GM23248 (cell line): ENCODE results near the gene PROM2. TPM values are rescaled to one million over a fixed set of nuclear protein-coding genes. Genes with fewer than 3 reads are reported as not detected.

Experiments used
- DNase-seq: peaks from one replicate; pipeline ENCODE4 v3.0.0-alpha.2; 2015
- H2AFZ ChIP-seq: fragments of 200-600 bp; sonication (generic); 2 replicates; pipeline ENCODE4 v1.6.1; 2016; ENCODE audit warnings: antibody characterized with exemption
- H3F3A ChIP-seq: fragments of 200-600 bp; sonication (generic); 2 replicates; pipeline ENCODE4 v1.6.1; 2016; ENCODE audit warnings: mild to moderate bottlenecking, antibody characterized with exemption, mixed run types; ENCODE audit not compliant: insufficient read depth
- H3K27ac ChIP-seq: fragments of 200-600 bp; sonication (generic); 2 replicates; pipeline ENCODE4 v1.5.1; 2016; ENCODE audit warnings: mild to moderate bottlenecking
- H3K27me3 ChIP-seq: fragments of 200-600 bp; sonication (generic); replicated peaks from 2 replicates; pipeline ENCODE4 v1.6.1; 2016; ENCODE audit warnings: mild to moderate bottlenecking; ENCODE audit not compliant: insufficient read depth
- H3K36me3 ChIP-seq: fragments of 200-600 bp; sonication (generic); 2 replicates; pipeline ENCODE4 v1.6.1; 2016; ENCODE audit warnings: low read depth, mild to moderate bottlenecking
- H3K4me1 ChIP-seq: fragments of 200-600 bp; sonication (generic); 2 replicates; pipeline ENCODE4 v1.6.1; 2016; ENCODE audit warnings: mild to moderate bottlenecking; ENCODE audit not compliant: insufficient read depth
- H3K4me2 ChIP-seq: fragments of 200-600 bp; sonication (generic); one replicate; pipeline ENCODE4 v1.6.1; 2016; ENCODE audit warnings: mild to moderate bottlenecking; ENCODE audit not compliant: unreplicated experiment
- H3K4me3 ChIP-seq: fragments of 200-600 bp; sonication (generic); 2 replicates; pipeline ENCODE4 v1.5.1; 2016; ENCODE audit warnings: mild to moderate bottlenecking
- H3K79me2 ChIP-seq: fragments of 200-600 bp; sonication (generic); 2 replicates; pipeline ENCODE4 v1.6.1; 2016; ENCODE audit warnings: mild to moderate bottlenecking; ENCODE audit not compliant: insufficient read depth
- H3K9ac ChIP-seq: fragments of 200-600 bp; sonication (generic); 2 replicates; pipeline ENCODE4 v1.6.1; 2016; ENCODE audit warnings: mild to moderate bottlenecking
- H3K9me2 ChIP-seq: fragments of 200-600 bp; sonication (generic); 2 replicates; pipeline ENCODE4 v1.6.1; 2016; ENCODE audit warnings: mixed run types, mild to moderate bottlenecking, moderate library complexity; ENCODE audit not compliant: insufficient read depth
- H3K9me3 ChIP-seq: fragments of 200-600 bp; sonication (generic); one replicate; pipeline ENCODE4 v1.6.1; 2017; ENCODE audit warnings: low read depth
- H4K20me1 ChIP-seq: fragments of 200-600 bp; sonication (generic); 2 replicates; pipeline ENCODE4 v1.6.0; 2016; ENCODE audit not compliant: insufficient read depth
- EZH2 ChIP-seq: fragments of 200-600 bp; sonication (generic); IDR thresholded peaks from 2 replicates; pipeline ENCODE4 v1.6.1; 2018; ENCODE audit warnings: antibody characterized with exemption, mild to moderate bottlenecking; ENCODE audit not compliant: insufficient read depth, poor library complexity, severe bottlenecking
- EZH2phosphoT487 ChIP-seq: fragments of 200-600 bp; sonication (generic); IDR thresholded peaks from 2 replicates; pipeline ENCODE4 v1.6.1; 2018; ENCODE audit warnings: antibody characterized with exemption, moderate library complexity, mild to moderate bottlenecking, low read depth; ENCODE audit not compliant: insufficient read depth
- WGBS, 2 experiments: methylation state at CpG; one replicate each; pipeline ENCODE4 v1.1.6; 2015 to 2017; ENCODE audit warnings: low lambda C conversion rate in 2 of 2, low coverage in 1 of 2; ENCODE audit errors: missing lambda C conversion rate in 2 of 2; 5-methylcytosine and 5-hydroxymethylcytosine counted together
- in situ Hi-C: fragments of 300-500 bp; cut with MboI; formaldehyde crosslinking; loops from 2 replicates; pipeline ENCODE4 v1.15.0; 2020
- polyA plus RNA-seq: library from polyadenylated mRNA; unstranded; fragments of >200 nt; fragmentation: Nextera tagmentation; extraction: Ambion mirVana; gene quantifications from 2 replicates; pipeline ENCODE4 v1.2.1, GENCODE V29; 2016
- total RNA-seq: library from RNA; depleted of rRNA; stranded (reverse); fragments of >200 nt; shearing (Covaris generic); gene quantifications from 2 replicates; pipeline ENCODE4 v1.2.3, GENCODE V29; 2014

PROM2 gene
- total and polyA plus RNA-seq, 2 experiments from 2014 or later: 0.22 to 0.25 TPM

- Histone ChIP-seq H3K4me1 (no peaks in the 10 kb centered on the region), H3K27me3 (no peaks in the 10 kb centered on the region; the same call in 1 of the 2 replicates), H3K4me3 (no peak overlapping the region), H4K20me1 (no peaks in the 10 kb centered on the region), H3K9me2 (no peaks in the 10 kb centered on the region), H3K4me2 (no peak overlapping the region), H3K27ac (no peak overlapping the region), H3K79me2 (no peaks in the 10 kb centered on the region), H2AFZ (no peak overlapping the region), H3F3A (no peaks in the 10 kb centered on the region), H3K9me3 (no peaks in the 10 kb centered on the region), H3K9ac (no peak overlapping the region), H3K36me3 (no peaks in the 10 kb centered on the region)
- TF ChIP-seq EZH2: no peak
- no peak for TF ChIP-seq EZH2phosphoT487
- no peak for DNase-seq
- WGBS, 2 experiments: 38 to 45% methylated on average over 4 of the region's 4 CpGs
- in situ Hi-C loops: no loop called here
Observed at GRCh38 chr2:95285542-95285932, 11.3 kb downstream of the PROM2 start.

GRCh38 chr2:95287336-95287735 is 13.1 kb downstream of the PROM2 start:
- Histone ChIP-seq H3K36me3 (no peaks in the 10 kb centered on the region), H3K27me3 (no peaks in the 10 kb centered on the region; the same call in 1 of the 2 replicates), H3K4me1 (no peaks in the 10 kb centered on the region), H3K27ac (no peak overlapping the region), H3K9ac (no peak overlapping the region), H3K79me2 (no peaks in the 10 kb centered on the region), H2AFZ (no peak overlapping the region), H3K4me2 (no peak overlapping the region), H3K4me3 (no peak overlapping the region), H3K9me2 (no peaks in the 10 kb centered on the region), H3K9me3 (no peaks in the 10 kb centered on the region), H4K20me1 (no peaks in the 10 kb centered on the region), H3F3A (no peaks in the 10 kb centered on the region)
- in situ Hi-C loops: no loop called here
- 43 to 52% methylated on average over 5 to 8 of the region's 8 CpGs for WGBS, 2 experiments
- DNase-seq: no peak
- no peak for TF ChIP-seq EZH2
- TF ChIP-seq EZH2phosphoT487: no peak

- Histone ChIP-seq H3K27ac (no peak overlapping the region), H3K4me3 (no peak overlapping the region), H3K79me2 (no peaks in the 10 kb centered on the region), H4K20me1 (no peaks in the 10 kb centered on the region), H3K9me2 (no peaks in the 10 kb centered on the region), H3F3A (no peaks in the 10 kb centered on the region), H2AFZ (no peak overlapping the region), H3K4me2 (no peak overlapping the region), H3K27me3 (no peaks in the 10 kb centered on the region; the same call in 1 of the 2 replicates), H3K4me1 (no peaks in the 10 kb centered on the region), H3K9me3 (no peaks in the 10 kb centered on the region), H3K9ac (no peak overlapping the region), H3K36me3 (no peaks in the 10 kb centered on the region)
- no peak for DNase-seq
- 62 to 66% methylated on average over 5 of the region's 5 CpGs for WGBS, 2 experiments
- in situ Hi-C loops: no loop called here
- TF ChIP-seq EZH2phosphoT487: no peak
- no peak for TF ChIP-seq EZH2
Observed at GRCh38 chr2:95287806-95288205, 13.6 kb downstream of the PROM2 start.

- no peak overlapping the region for H2AFZ ChIP-seq
- H3F3A ChIP-seq: no peaks in the 10 kb centered on the region
- H3K27ac ChIP-seq: no peak overlapping the region
- H3K4me3 ChIP-seq: no peak overlapping the region
- no peak for DNase-seq
- no peak overlapping the region for H3K9ac ChIP-seq
- TF ChIP-seq EZH2phosphoT487 (no peak), EZH2 (no peak)
- H3K4me2 ChIP-seq: no peak overlapping the region
- in situ Hi-C loops: no loop called here
- H3K4me1 ChIP-seq: no peaks in the 10 kb centered on the region
- H3K9me3 ChIP-seq: no peaks in the 10 kb centered on the region
- no peaks in the 10 kb centered on the region for H4K20me1 ChIP-seq
- H3K36me3 ChIP-seq: no peaks in the 10 kb centered on the region
- no peaks in the 10 kb centered on the region for H3K79me2 ChIP-seq
- H3K27me3 ChIP-seq: no peaks in the 10 kb centered on the region
- no peaks in the 10 kb centered on the region for H3K9me2 ChIP-seq
- WGBS, 2 experiments: 21 to 23% methylated on average over 4 to 7 of the region's 7 CpGs
Observed at GRCh38 chr2:95289253-95289652, 15.0 kb downstream of the PROM2 start.

GRCh38 chr2:95291222-95291621 is 17.0 kb downstream of the PROM2 start:
- DNase-seq: no peak
- Histone ChIP-seq H4K20me1 (no peaks in the 10 kb centered on the region), H3K79me2 (no peaks in the 10 kb centered on the region), H3K27ac (no peak overlapping the region), H3K27me3 (no peaks in the 10 kb centered on the region), H3F3A (no peaks in the 10 kb centered on the region), H2AFZ (no peak overlapping the region), H3K36me3 (no peaks in the 10 kb centered on the region), H3K9me3 (no peaks in the 10 kb centered on the region), H3K4me2 (no peak overlapping the region), H3K9ac (no peak overlapping the region), H3K9me2 (no peaks in the 10 kb centered on the region), H3K4me1 (no peaks in the 10 kb centered on the region), H3K4me3 (no peak overlapping the region)
- in situ Hi-C loops: no loop called here
- TF ChIP-seq EZH2phosphoT487 (no peak), EZH2 (no peak)
